Ishikawa (cell line): ENCODE measurements around the gene SH2D1A.

Source experiments
- CEBPB ChIP-seq: IDR thresholded peaks from 2 replicates; pipeline ENCODE4 v1.6.1; 2012
- CREB1 ChIP-seq: IDR thresholded peaks from 2 replicates; pipeline ENCODE4 v1.6.1; 2012; ENCODE audit warnings: low read depth
- EP300 ChIP-seq: IDR thresholded peaks from 2 replicates; pipeline ENCODE4 v1.6.1; 2012; ENCODE audit warnings: borderline replicate concordance
- FOXM1 ChIP-seq: IDR thresholded peaks from 2 replicates; pipeline ENCODE4 v1.6.1; 2012; ENCODE audit warnings: low read depth, borderline replicate concordance
- RAD21 ChIP-seq: IDR thresholded peaks from 2 replicates; pipeline ENCODE4 v1.6.1; 2012; ENCODE audit warnings: low read depth
- TAF1 ChIP-seq: IDR thresholded peaks from 2 replicates; pipeline ENCODE4 v1.6.1; 2012; ENCODE audit warnings: low read depth, mild to moderate bottlenecking
- TEAD4 ChIP-seq: IDR thresholded peaks from 2 replicates; pipeline ENCODE4 v1.6.1; 2012
- YY1 ChIP-seq: IDR thresholded peaks from 2 replicates; pipeline ENCODE4 v1.6.1; 2012; ENCODE audit warnings: low read depth
- TF ChIP-seq, protein P1 (sequence below): IDR thresholded peaks from 2 replicates; pipeline ENCODE4 v1.6.1; 2012; ENCODE audit warnings: low read depth, mild to moderate bottlenecking
- TF ChIP-seq, protein P2 (sequence below): IDR thresholded peaks from 2 replicates; pipeline ENCODE4 v1.6.1; 2012

DNA sequence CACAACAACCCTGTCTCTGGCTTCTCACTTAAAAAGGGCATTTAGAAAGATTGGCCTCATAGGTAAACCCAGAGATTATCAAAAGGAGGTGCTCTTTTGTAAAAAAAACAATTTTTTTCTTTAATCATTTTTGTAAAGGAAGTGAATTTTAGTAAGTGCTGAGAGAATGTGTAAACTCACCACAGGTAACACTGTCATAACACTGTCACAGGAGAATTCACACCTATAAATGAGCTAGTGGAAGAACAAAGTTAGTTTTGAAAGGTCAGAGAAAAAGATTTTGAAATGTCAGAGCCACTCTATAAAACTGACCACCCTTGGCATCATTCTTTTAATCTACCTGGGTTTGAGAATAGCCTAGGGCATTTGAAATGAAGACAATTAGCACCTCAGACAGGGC is 3.3 kb upstream of the SH2D1A start:
- no peak for TF ChIP-seq EP300
- TF ChIP-seq, protein P1, sequence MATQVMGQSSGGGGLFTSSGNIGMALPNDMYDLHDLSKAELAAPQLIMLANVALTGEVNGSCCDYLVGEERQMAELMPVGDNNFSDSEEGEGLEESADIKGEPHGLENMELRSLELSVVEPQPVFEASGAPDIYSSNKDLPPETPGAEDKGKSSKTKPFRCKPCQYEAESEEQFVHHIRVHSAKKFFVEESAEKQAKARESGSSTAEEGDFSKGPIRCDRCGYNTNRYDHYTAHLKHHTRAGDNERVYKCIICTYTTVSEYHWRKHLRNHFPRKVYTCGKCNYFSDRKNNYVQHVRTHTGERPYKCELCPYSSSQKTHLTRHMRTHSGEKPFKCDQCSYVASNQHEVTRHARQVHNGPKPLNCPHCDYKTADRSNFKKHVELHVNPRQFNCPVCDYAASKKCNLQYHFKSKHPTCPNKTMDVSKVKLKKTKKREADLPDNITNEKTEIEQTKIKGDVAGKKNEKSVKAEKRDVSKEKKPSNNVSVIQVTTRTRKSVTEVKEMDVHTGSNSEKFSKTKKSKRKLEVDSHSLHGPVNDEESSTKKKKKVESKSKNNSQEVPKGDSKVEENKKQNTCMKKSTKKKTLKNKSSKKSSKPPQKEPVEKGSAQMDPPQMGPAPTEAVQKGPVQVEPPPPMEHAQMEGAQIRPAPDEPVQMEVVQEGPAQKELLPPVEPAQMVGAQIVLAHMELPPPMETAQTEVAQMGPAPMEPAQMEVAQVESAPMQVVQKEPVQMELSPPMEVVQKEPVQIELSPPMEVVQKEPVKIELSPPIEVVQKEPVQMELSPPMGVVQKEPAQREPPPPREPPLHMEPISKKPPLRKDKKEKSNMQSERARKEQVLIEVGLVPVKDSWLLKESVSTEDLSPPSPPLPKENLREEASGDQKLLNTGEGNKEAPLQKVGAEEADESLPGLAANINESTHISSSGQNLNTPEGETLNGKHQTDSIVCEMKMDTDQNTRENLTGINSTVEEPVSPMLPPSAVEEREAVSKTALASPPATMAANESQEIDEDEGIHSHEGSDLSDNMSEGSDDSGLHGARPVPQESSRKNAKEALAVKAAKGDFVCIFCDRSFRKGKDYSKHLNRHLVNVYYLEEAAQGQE, result no peak
- no peak for TF ChIP-seq YY1
- TF ChIP-seq, protein P2, sequence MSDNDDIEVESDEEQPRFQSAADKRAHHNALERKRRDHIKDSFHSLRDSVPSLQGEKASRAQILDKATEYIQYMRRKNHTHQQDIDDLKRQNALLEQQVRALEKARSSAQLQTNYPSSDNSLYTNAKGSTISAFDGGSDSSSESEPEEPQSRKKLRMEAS, result no peak
- no peak for TF ChIP-seq TAF1
- TF ChIP-seq CREB1, result no peak
- TF ChIP-seq RAD21, result no peak
- no peak for TF ChIP-seq TEAD4
- TF ChIP-seq CEBPB, result no peak
- TF ChIP-seq FOXM1, result no peak
